Measurements from ENCODE around the gene ZNF446.
"Not testable (repeated sequence)": the region's sequence is repeated elsewhere in the genome, so short reads cannot be mapped to it uniquely, and the experiment has no call there.

The ZNF446 gene

DNA sequence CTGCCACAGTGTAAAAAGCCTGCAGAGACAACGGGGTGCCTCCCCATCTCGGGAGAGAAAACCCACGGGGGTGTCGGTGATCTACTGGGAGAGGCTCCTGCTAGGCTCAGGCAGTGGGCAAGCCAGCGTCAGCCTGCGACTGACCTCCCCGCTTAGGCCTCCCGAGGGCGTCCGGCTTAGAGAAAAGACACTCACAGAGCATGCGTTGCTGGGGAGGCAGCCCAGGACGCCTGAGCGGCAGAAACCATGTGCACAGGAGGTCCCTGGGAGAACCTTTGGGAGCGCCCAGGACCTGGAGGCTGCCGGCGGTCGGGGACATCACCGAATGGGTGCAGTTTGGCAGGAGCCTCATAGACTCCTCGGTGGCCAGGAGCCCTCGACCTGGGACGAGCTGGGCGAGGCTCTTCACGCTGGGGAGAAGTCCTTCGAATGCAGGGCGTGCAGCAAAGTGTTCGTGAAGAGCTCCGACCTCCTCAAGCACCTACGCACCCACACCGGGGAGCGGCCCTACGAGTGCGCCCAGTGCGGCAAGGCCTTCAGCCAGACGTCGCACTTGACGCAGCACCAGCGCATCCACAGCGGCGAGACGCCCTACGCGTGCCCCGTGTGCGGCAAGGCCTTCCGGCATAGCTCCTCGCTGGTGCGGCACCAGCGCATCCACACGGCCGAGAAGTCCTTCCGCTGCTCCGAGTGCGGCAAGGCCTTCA lies 5.2 kb upstream of the ZNF446 start:
- peak; percentile 5 for DNase-seq (ENCODE audit: low spot score)

- no peak for DNase-seq (ENCODE audit: low spot score)
Measured at GRCh38 chr19:58471736-58472135, 4.4 kb upstream of the ZNF446 start.

GRCh38 chr19:58473775-58474174 lies 2.4 kb upstream of the ZNF446 start:
- no peak for DNase-seq (ENCODE audit: low spot score)

- peak; percentile 20 for DNase-seq (ENCODE audit: low spot score)
Measured at GRCh38 chr19:58474291-58474996, 1.7 kb upstream of the ZNF446 start.

- DNase-seq (ENCODE audit: low spot score), result peak; percentile 23
Measured at GRCh38 chr19:58474997-58475713, 997 bp upstream of the ZNF446 start.

DNA sequence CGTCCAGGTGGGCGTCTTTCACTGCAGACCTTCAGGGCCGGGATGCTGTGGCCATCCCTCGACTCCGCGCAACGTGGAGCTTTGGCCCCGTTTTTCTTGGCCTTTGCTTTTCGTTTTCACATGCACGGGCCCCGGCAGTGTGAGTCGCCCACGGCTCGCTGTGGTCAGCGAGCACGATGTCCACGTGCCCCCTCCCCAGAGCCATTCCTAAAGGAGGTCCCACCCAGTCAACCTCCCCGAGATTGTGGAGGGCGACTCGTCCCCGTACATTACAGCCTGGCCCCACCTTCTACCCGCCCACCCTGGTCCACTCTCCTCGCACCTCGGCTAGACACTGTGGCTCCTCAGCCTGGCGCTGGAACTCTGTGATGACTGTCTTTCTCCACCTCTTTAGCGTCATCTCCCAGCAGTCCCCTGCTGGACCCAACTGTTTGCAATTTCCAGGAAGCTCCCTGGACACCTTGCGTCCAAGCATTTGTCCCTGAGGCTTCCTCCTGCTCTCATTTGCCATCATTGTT lies 405 bp downstream of the ZNF446 start:
- peak; percentile 50 for DNase-seq (ENCODE audit: low spot score)

- peak; percentile 21 for DNase-seq (ENCODE audit: low spot score)
Measured at GRCh38 chr19:58477130-58477529, 978 bp downstream of the ZNF446 start.

GRCh38 chr19:58477871-58478270 lies 1.7 kb downstream of the ZNF446 start:
- peak; percentile 22 for DNase-seq (ENCODE audit: low spot score)

GRCh38 chr19:58479303-58479702 lies 3.2 kb downstream of the ZNF446 start:
- peak; percentile 14 for DNase-seq (ENCODE audit: low spot score)

- DNase-seq (ENCODE audit: low spot score), result no peak
Measured at GRCh38 chr19:58479736-58480480, 3.8 kb downstream of the ZNF446 start.

DNA sequence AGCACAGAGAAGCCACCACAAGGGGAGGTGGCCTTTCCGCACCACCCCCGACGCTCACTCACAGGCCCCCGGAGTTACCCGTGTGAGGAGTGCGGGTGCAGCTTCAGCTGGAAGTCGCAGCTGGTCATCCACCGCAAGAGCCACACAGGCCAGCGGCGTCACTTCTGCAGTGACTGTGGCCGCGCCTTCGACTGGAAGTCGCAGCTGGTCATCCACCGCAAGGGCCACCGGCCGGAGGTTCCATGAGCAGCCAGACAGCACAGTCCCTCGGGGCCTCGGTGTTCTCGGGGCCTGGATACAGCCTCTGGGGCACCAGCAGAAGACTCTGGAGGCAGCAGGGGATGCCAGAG lies 4.3 kb downstream of the ZNF446 start:
- peak; percentile 14 for DNase-seq (ENCODE audit: low spot score)

GRCh38 chr19:58480831-58481230 lies 4.7 kb downstream of the ZNF446 start:
- DNase-seq (ENCODE audit: low spot score), result no peak

DNA sequence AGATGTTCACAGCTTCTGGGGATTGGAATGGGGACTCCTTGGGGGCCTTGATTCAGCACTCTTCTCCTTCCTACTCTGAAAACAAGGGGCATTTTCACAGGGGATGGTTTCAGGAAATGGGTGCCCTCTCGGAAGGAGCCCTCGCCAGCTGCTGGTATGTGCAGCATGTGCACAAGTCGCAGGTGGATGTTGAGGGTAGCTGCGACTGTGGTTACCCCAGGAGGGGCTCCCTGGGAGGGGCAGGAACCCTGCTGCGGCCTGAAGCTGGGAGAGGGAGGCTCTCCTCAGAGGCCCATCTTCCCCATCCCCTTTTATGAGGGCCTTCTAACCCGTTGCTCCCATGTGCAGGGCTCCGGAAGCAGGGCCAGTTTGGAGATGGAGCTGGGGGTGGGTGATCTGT lies 6.2 kb downstream of the ZNF446 start:
- DNase-seq (ENCODE audit: low spot score), result peak; percentile 3

GRCh38 chr19:58483776-58484175 lies 7.6 kb downstream of the ZNF446 start:
- no peak for DNase-seq (ENCODE audit: low spot score)

GRCh38 chr19:58484349-58484748 lies 8.2 kb downstream of the ZNF446 start:
- not testable (repeated sequence) for DNase-seq (ENCODE audit: low spot score)

DNA sequence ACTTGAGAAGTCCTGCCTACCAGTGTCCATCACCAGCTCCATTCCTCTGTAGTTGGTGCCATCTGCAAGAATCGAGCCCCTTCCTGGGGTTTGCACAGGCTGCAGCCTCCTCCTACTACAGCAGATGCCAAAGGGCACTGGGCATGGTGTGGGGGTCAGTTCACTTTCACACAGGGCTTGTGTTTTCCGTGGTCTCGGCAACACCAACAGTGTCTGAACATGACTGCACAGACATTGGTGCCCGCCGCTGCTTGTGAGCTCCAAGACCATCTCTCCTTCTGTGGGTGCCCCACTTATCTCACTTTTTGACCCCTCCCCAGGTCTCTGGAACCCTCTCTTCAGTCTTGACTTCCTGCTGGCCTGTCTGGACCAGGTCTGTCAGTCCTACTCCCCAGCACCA lies 15.2 kb downstream of the ZNF446 start:
- DNase-seq (ENCODE audit: low spot score), result no peak

- DNase-seq (ENCODE audit: low spot score), result no peak
Measured at GRCh38 chr19:58492265-58492664, 16.1 kb downstream of the ZNF446 start.

DNA sequence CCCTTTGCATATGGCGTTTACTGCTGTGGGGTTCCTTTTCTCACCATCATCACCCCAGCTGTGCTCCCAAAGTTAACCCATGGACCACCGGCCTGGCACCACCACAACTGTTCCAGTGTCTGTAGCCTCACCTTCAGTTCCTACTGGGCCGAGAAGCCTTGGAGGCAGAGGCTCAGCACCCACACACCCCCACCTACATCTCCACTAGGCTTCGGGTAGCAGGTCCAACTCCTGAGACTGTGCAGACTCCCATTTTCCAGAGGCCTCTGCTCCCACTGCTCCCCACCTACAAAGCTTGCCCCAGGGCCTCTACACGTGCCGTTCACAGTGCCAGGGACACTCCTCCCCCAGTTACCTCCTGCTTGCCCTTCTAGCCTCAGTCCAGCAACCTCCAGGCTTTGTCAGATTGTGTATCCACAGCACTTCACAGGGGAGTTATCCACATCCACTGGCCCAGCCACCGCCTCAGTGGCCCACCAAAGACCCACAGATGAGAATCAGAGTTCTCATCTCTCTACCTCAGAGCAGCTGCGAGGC lies 21.6 kb downstream of the ZNF446 start:
- DNase-seq (ENCODE audit: low spot score), result no peak

GRCh38 chr19:58498316-58499020 lies 22.3 kb downstream of the ZNF446 start:
- DNase-seq (ENCODE audit: low spot score), result no peak

DNA sequence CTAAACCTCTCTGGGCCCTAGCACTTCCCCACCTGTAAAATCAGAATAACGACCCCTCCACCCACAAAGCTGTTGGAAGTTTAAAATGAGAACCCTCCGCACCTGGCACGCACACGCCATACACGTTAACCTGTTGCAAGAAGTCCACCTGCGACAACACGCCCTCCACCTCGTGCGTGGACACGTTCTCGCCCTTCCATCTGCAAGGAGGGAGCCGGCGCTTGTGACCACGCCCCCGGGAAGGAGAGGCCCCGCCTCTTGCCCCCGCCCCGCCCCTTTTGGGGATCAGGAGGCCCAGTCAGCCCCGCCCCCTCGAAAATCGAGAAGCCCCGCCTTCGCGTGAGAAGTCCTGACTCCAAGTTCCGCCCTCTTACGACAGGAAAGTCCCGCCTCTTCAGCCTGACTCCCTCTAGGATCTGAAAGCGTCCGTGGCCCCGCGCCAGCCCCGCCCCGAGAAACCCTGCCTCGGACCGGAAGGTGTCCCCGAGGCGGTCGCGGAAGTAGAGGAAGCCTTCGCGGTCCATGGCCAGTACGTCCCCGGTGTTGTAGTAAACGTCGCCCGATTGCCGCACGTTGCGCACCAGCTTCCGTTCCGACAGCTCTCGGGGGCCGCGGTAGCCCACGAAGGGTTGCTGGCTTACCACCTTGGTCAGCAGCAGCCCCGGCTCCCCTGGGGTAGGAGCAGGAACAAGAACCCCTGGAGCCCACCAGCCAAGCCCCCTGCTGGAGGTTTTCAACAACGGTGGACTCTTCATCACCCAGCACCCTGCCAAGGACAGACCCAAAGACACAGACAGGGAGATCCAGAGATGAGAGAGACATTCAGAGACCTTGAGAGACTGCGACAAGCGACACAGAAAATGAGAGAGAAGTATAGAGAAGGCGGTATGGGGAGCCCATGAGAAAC lies 23.1 kb downstream of the ZNF446 start:
- peak; percentile 97 for DNase-seq (ENCODE audit: low spot score)
